ENCODE measurements around the gene MOGAT2.
"Not testable (repeated sequence)": the region's sequence is repeated elsewhere in the genome, so short reads cannot be mapped to it uniquely, and the experiment has no call there.

Gene MOGAT2

DNA sequence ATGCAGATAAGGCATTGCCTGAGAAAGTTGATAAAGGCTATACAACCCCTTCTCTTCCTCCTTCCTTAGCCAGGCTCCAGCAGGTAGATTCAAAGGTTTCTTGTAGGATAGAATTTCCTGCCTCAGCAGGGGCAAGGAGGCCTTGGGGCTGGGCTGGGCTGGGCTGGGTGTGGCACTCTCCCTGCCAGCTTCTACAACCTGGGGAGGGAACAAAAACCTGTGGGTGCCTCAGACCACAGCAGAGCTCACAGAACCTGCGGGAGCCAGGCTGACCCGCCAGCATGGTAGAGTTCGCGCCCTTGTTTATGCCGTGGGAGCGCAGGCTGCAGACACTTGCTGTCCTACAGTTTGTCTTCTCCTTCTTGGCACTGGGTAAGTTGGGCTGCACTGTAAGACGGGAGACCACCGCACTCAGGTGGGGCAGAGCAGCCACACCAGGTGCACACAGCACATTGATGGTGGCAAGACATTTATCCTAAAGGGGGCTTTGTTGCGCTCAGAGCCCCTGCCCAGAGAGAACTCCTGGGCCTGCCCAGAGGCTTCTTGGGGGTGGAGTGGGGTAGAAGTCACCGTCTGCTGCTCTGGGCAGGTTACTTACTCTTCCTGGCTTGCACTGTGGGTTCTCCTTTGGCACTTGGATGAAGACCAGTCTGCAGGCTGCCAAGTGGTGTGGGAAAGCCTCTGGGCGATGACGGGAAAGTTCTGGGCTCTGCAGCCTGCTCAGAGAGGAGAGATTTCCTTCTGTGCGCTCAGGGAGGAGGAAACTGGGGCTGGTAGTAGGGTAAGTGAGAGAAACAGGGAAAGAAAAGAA is at the start of gene MOGAT2:
Gene MOGAT2, plus strand, starts transcription at position 231 of the 811 bp plus-strand sequence. Its CDS starts 51 bp downstream, at position 282.
- DNase-seq = no peak

DNA sequence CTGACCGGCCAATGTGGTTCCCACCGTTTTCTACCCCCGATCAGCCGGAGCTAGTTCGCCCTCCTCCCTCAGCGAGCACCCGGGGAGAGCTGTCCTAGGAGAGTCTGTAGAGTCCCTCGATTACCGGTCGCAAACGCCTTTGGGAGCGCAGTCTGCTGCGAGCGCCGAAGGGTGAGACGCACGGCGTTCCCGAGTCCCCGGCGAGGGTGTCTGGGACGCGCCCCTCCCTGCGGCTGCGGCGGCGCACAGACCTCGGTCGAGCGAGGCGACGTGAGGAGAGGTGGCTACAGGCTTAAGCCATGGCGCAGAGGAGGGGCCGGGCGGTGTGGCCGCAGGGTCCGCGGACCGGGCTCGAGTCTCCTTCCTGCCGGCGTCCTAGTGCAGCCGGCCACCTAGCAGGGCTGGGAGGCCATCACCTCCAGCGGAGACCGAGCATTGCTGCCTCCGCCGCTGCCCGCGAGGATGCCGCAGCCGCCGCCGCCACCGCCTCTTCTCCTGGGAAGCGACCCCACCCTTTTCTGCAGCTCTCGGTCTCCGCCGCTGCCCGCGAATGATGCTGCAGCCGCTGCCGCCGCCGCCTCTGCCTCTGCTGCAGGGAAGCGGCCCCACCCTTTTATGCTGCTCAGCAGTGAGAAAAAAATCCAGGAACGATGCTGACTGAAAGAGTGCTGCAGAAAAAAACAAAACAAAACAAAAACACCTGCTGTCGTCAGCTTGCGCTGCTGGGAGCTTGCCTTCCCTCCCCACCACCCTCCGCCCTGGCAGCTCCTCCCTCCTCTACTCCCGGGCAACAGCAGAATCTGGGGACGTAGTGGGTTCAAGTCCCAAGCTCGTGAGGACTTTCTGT is 49.0 kb upstream of the MOGAT2 start, which contains the start of gene MAP6:
Gene MAP6, minus strand, starts transcription at position 588 of the 847 bp plus-strand sequence. CDS start 669 bp downstream, outside the sequence.
- no peak for DNase-seq

DNA sequence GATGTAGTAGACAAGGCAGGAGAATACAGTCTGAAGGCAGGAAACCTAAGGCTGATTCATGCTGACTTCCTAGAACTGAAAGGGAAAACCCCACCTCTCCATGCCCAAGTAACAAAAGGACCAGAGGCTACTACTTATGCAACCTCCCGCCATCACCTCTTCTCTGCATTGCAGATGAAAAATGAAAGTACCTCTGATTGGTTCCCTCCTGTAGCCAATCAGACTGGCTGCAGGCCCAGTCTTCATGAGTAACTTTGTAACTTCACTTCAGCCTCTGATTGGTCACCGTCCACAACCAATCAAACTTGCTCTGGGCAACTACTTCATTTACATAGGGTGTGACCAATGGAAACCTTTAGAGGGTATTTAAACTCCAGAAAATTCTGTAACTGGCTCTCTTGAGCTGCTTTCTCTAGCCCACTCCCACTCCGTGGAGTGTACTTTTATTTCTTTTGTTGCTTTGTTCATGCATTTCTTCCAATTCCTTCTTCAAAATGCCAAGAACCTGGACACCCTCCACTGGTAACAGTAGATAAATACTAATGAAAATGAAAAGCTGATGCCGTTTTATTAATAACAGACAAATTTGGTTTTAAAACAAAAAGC is 43.6 kb upstream of the MOGAT2 start:
- no peak for DNase-seq

DNA sequence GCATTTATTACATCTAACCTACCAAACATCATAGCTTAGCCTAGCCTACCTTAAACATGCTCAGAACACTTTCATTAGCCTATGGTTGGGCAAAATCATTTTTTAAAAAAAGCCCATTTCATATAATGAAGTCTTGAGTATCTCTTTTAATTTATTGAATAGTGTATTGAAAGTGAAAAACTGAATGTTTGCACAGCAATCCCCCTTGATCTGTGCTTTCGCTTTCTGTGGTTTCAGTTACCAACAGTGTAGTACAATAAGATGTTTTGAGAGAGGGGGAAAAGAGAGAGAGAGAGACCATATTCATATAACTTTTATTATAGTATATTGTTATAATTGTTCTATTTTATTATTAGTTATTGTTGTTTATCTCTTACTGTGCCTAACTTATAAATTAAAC is 40.4 kb upstream of the MOGAT2 start:
- no peak for DNase-seq

DNA sequence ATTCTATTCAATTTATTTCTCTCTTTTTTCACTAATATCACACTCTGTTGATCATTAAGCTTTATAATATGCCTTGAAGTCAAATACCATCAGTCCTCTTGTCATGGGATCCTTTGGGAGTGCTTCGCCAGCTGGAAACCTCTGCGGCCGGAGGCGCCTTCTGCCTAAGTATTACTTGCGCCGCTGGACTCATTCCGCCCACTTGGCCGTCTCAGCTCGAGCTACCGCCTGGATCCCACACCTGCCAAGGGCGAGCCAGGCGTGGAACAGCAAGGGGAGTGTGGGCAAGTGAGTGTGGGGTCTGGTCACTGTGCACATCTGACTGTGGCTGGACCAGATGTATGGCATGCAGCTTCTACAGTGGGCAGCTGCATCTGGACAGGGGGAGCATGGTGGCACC is 39.7 kb upstream of the MOGAT2 start:
- DNase-seq = no peak

DNA sequence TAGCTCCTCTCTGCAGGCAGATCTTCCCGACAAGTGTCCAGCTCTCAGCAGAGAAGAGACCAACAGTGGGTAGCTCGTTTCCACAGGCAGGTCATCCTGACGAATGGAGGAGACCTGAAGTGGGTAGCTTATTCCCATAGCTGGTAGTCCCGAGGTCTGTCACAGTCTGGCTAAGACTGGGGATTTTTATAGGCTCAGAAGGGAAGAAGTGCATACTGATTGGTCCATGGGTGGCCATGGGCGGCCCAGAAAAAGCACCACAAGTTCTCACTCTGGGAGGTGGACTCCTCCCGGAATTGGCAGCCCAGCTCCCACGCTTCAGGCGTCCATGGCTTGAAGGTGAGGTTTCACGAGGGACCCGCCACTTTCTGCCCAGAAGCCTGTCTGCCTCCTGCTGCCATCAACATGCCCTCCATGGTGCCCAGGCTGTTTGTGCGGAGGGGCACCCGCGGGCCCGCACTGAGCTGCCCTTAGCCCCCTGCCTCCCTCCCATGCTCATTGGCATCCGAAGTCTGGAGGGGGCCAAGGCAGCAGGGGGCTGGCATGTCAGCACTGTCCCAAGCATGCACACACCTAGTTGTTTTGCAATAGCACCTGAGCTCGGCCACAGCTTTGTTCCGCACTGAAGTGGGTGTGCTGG is 38.9 kb upstream of the MOGAT2 start:
- DNase-seq = no peak

DNA sequence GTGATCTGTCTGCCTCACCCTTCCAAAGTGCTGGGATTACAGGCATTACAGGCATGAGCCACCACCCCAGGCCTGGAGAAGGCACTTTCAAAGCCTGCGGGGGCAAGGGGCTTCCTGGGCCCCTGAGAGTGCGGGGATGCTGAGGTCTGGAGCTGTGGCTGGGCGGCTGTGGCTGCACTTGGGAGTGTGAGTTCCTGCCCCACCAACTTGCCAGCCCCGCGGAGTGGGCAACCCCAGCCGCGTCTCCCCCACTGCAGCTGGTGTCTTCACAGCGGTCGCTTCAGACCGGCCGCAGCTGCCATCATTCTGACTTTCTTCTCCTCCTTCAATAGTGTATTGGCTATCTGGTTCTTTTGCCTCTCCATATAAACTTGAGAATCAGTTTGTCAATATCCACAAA is 38.1 kb upstream of the MOGAT2 start:
- no peak for DNase-seq

DNA sequence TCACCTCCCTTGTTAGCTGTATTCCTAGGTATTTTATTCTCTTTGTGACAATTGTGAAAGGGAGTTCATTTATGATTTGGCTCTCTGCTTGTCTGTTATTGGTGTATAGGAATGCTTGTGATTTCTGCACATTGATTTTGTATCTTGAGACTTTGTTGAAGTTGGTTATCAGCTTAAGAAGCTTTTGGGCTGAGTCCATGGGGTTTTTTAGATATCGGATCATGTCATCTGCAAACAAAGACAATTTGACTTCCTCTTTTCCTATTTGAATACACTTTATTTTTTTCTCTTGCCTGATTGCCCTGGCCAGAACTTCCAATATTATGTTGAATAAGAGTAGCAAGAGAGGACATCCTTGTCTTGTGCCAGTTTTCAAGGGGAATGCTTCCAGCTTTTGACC is 33.8 kb upstream of the MOGAT2 start:
- DNase-seq = not testable (repeated sequence)

DNA sequence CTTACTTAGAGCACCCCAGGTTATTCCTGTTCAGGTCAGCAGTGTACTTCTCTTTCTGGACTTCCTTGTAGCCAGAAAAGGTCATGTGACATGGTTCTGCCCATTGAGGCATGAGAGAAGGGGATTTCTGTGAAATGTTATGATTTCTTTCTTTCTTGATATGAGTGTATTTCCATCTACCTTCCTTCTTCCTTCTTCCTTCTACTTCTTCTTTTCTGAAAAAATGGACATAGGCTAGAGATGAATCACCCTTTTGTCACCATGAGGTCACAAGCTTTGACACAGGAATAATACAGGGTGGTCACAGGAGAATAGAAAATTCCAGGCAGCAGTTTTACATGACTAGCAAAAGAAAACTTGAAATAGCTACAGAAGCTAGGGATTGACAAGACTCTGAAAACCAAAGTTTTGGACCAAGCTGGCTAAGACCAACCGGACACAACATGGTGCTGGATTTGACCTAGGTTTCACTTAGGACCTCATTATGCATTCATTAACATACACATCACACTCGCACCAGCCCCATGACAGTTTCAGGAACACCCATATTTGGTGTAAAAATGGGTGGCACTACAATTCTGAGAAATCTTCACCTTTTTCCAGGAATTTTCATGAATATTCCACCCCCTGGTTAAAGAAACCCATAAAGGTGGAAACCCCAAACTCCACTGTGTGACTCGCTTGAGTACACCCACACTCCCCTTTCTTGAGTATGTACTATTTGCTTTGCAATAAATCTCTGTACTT is 27.6 kb upstream of the MOGAT2 start:
- no peak for DNase-seq

DNA sequence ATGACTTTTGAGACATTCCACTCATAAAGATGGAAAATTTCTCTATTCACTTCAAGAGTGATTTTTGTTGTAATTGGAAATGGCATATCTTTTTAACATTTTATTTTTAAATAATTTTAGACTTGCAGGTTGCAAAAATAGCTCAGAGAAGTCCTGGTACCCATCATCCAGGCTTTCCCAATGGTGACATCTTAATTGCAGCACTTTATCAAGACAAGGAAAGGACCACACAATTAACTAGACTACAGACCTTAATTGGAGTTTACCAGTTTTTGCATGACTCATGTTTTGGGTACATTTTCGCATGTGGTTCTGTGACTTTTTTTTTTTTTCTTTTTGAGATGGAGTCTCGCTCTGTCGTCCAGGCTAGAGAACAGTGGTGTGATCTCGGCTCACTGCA is 25.8 kb upstream of the MOGAT2 start:
- no peak for DNase-seq

DNA sequence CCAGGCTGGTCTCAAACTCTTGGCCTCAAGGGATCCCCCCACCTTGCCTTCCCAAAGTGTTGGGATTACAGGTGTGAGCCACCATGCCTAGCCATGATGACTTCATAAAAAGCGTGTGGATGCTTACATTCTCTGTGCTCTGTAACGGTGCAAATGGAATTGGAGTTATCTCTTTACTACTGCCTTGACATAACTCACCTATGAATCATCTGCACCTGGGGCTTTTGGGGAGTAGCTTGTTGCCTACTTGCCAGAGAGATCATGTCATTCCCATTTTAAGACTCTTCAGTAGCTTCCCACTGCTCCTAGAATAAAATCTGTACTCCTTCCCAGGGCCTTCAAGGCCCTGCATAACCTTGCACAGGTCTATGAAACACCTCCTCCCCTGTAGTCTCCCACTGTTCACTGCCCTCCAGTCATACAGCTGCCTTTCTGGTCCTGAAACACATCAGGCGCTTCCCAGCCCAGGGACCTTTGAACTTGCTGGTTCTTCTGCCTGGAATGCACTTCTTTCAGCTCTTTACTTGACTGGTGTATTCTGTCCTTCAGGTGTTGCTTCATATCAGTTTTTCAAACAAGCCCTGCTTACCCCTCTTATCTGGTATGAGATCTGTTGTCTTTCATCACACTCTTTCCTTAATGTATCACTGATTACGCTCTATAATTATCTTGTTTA is 19.6 kb upstream of the MOGAT2 start:
- no peak for DNase-seq

DNA sequence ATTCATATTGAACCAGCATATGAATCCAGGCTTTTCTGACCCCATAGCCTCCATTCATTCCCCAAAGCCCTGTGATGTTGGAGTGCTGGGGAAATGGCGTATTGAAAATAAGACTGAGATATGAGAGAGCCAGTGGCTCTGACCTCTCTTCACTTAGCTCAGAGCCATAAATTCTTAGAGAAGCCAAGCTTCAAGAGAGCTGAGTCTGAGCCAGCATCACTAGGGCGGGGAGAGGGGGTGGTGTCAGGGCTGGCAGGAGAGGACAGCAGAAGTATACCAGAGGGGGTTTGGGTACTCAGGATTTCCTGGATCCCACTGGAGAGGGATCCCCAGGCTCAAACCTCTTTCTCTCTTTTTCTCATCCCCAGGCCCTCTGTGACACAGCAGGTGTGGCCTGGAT is 16.7 kb upstream of the MOGAT2 start:
- no peak for DNase-seq

DNA sequence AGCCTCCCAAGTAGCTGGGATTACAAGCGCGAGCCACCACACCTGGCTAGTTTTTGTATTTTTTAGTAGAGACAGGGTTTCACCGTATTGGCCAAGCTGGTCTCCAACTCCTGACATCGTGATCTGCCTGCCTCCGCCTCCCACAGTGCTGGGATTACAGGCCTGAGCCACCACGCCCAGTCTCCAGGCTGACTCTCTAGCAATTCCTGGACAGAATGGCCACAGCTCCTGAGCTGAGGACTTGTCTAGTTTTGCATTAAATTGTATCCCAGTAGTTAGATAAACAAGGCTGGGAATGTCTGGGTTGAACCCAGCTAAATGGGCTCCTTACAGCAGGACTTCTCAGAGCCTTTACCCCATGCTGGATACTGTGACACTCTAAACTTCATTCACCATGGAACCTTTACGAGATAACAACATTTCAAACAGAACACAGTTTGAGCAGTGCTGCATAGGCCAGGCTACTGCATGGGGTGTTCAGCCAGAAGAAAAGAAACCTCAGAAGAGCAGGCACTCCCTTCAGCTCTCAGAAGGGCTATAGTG is 13.9 kb upstream of the MOGAT2 start:
- DNase-seq = no peak

DNA sequence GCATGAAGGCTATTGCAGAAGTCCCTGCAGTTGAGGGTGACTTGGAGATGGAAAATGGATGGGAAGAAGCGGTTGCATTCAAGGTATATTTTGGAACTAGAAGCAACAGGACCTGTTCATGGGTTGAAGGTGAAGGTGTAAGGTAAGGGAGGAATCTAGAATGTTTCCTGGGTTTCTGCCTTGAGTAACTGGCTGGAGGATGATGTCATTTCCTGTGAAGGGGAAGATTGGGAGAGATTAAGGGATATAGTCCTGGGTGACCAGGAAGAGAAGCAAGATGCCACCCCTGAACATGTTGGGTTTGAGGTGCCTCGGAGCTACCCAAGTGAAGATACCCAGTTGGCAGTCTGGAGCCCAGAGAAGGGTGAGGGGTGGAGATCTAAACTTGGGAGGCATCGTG is 12.1 kb upstream of the MOGAT2 start:
- DNase-seq = no peak

DNA sequence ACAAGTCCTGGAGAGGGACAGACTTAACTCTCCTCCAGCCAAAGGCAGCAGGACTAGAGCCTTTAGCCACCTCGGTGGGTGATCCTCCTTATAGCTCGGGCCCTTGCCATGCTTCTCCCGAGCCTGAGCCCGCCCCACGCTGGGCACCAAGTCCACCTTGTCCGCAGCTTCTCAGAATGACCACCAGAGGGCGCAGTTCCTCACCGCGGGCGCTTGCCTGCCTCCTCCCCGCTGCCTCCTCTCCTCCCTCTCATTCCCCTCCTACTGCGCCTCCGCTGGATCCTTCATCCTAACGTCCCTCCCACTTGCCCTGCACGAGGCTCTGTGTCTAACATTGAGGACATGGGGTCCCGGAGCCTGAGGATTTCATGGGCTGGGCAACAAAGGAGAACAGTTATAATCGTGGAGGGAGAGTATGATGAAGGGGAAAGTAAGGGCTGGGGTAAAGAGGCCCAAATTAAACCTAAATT is 11.3 kb upstream of the MOGAT2 start:
- DNase-seq = peak; percentile 58

DNA sequence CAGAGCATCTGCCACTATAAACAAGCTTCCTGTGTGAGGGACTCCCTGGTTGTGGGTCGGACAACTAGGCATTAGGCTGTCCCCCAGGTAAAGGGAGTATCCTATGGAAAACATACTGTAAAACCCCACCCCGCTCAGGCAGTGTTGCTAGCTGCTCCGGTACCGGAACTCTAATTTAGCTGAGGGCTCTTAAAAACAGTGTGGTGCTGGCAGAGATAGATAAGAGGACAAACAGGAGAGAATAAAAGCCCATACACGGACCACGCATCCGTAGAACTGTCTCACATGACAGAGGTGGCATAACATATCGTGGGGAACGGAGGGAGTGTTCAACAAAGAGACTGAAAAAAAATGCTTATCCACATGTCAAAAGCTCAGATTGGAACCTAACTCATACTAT is 3.4 kb upstream of the MOGAT2 start:
- DNase-seq = no peak

DNA sequence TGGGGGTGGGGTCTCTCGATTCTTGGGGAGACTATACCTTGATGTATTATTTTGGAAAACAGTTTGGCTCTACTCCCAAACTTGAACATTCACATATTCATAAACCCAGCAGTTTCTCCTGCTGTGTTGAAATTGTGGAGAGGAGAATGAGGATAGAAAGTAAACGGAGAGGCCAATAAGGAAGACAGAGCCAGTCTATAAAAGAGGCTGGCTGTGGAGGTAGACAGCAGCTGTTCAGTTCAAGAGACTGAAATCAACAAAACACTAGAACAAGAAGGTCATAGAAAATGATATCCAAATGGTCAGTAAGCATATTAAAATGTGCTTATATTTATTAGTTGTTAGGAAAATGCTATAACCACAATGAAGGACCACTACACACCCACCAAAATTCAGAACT is 1.9 kb upstream of the MOGAT2 start:
- DNase-seq = no peak

DNA sequence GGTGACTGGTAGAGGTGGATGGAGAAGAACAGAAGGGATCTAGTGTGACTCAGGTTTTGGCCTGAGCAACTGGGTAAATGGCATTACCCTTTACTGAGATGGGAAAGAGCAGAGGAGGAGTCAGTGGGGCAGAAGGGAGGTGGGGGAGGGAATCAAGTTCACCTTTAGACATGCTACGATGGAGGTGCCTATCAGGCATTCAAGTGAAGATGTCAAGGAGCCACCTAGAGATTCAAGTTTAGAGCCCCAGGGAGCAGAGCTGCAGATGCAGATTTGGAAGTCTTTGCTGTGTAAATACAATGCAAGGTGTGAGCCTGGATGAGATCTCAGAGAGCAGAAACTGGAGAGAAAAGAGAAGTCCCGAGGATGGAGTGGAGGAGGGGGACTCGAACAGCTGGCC is 979 bp upstream of the MOGAT2 start:
- no peak for DNase-seq

DNA sequence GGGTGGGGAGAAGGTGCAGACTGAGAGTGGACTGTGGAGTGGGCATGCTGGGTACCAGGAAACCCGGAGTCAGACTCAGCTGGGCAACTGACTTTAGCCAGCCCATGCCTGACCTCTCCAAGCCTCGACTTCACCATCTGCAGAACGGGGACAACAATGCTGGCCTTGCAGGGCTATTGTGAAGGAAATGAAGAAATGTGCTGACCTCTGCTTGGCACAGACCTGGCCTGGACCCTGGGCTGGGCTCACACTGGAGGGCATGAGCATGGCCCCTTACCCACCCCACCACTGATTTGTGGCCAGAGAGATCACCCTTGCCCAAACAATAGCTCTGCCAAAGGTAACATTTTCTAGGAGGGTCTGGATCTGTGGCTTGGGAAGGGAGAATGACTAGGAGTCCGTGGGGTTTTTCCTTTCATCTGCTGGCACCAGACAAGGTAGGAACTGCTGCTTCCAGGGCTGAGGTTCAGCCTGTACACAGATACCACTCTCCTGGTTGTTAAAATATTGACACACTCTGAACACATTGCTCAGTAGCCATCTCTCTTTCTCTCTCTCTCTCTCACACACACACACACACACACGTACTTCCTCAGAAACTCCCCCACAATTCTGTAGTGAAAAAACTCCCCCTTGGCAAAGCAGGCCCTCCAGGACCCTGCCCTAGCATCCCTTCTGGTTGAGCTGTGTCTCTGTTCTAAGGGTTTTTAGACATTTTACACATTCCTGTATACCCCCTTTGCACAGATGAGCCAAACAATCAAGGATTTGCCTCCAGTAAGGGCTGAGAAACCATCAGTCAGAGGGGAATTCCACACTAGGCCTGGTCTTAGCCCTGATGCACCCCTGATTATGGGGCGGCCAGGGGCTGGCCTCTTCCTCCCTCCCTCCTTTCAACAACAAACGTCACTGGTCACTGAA is 1.0 kb downstream of the MOGAT2 start:
- no peak for DNase-seq
